RWPE1 (cell line): ENCODE results near the gene NINJ2.
"Not testable (repeated sequence)": the region's sequence is repeated elsewhere in the genome, so short reads cannot be mapped to it uniquely, and the experiment has no call there.

Source experiments
- CTCF ChIA-PET: fragments of 350-600 bp; sonication (Branson Sonifier 250); formaldehyde crosslinking; extraction: SDS; loops from one replicate; lab custom pipeline; 2021; lab: Yijun Ruan, JAX
- POLR2A ChIA-PET: fragments of 400-600 bp; formaldehyde crosslinking; extraction: SDS; loops from one replicate; lab custom pipeline; 2020; ENCODE audit warnings: antibody characterized with exemption; ENCODE audit not compliant: low non-redundant PET; lab: Yijun Ruan, JAX
- DNase-seq: peaks from one replicate; pipeline ENCODE4 v3.0.0; 2012; ENCODE audit warnings: low spot score
- H3K27ac ChIP-seq: fragments of 450-650 bp; 2 replicates; pipeline ENCODE4 v1.5.1; 2017
- TF ChIP-seq, protein P1 (sequence below): fragments of 450-650 bp; conservative IDR thresholded peaks from 2 replicates; pipeline ENCODE4 v1.5.1; 2017; ENCODE audit warnings: low read depth, mild to moderate bottlenecking

The NINJ2 gene

DNA sequence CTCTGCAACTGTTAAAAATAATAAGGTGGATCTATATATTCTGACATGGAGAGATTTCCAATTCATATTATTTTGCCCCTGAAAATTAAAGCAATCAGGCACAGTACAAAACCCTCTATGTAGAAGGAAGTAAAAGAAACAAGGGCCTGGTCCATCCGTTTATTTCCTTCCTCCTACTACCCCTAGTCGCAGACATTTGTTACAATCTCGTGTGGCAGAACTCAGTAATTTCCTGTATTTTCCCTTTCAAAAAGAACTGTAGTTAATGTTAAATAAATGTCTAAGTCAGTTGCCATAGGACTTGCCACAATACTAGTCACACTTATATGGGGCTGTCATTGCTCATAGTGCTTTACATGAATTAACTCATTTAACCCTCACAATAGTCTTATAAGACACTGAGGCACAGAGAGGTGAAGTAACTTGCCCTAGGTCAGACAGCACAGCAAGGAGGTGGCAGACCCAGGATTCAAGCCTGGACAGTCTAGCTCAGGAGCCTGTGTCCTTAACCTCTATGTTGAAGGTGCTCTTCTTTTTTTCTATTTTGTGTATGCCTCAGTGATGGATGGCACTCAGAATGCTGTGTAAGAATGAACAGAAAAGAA is 24.2 kb downstream of the NINJ2 start:
- H3K27ac ChIP-seq: no peak overlapping the region
- TF ChIP-seq, protein P1, sequence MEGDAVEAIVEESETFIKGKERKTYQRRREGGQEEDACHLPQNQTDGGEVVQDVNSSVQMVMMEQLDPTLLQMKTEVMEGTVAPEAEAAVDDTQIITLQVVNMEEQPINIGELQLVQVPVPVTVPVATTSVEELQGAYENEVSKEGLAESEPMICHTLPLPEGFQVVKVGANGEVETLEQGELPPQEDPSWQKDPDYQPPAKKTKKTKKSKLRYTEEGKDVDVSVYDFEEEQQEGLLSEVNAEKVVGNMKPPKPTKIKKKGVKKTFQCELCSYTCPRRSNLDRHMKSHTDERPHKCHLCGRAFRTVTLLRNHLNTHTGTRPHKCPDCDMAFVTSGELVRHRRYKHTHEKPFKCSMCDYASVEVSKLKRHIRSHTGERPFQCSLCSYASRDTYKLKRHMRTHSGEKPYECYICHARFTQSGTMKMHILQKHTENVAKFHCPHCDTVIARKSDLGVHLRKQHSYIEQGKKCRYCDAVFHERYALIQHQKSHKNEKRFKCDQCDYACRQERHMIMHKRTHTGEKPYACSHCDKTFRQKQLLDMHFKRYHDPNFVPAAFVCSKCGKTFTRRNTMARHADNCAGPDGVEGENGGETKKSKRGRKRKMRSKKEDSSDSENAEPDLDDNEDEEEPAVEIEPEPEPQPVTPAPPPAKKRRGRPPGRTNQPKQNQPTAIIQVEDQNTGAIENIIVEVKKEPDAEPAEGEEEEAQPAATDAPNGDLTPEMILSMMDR: no peak
- no peak for DNase-seq
- POLR2A ChIA-PET: no interaction called here
- CTCF ChIA-PET: no interaction called here

DNA sequence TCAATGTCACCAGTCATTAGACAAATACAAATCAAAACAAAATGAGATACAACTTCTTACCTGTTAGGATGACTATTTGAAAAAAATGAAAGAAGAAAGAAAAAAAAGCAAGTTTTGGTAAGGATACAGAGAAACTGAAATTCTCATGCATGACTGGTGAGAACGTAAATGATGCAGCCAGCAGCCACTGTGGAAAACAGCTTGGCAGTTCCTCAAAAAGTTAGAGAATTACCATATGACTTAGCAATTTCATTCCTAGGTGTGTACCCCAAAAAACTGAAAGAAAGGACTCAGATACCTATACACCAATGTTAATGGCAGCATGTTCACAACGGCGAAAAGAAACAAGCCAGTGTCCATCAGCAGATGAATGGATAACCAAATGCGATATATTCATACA is 26.6 kb downstream of the NINJ2 start:
- TF ChIP-seq, protein P1: no peak
- ChIA-PET POLR2A (no interaction called here), CTCF (no interaction called here)
- DNase-seq: no peak
- H3K27ac ChIP-seq: no peak overlapping the region

GRCh38 chr12:633731-634130 is 29.5 kb downstream of the NINJ2 start:
- DNase-seq: no peak
- POLR2A ChIA-PET: no interaction called here
- TF ChIP-seq, protein P1: no peak
- CTCF ChIA-PET: no interaction called here
- H3K27ac ChIP-seq: no peak overlapping the region

DNA sequence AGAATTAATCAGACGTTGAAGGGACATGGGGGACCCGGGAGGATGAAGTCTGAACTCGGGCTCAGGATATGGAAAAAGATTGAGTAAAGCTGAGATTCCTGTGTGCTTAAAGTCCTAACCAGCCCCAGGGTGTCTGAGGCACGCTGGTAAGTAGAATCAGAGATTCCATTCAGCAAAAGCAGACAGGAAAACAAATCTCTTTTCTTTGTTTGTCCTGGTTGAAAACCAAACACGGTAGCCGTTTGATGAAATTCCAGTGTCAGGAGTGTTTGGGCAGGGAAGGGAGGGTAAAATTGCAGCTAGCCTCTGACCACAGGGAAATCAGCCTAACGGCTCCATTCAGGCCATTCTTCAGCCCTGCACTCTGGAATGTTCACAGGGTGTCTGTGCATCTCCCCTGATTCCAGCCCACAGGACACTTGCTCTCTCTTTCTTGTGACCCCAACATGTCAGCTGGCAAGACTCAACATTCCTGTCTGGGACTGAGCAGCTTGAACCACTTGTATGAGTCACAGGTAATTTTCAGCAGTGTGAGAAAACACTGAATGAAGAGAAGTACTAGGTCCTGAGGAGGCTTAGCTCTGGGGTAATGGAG is 31.0 kb downstream of the NINJ2 start:
- TF ChIP-seq, protein P1: no peak
- ChIA-PET POLR2A (no interaction called here), CTCF (interaction anchor here (0.5 to 1.3 kb wide), 3 partner anchors 18 to 184 kb away, joined by 3 read pairs; no protein-coding TSS in a partner anchor)
- H3K27ac ChIP-seq: peak overlapping the region; percentile 78
- DNase-seq: peak; percentile 64

DNA sequence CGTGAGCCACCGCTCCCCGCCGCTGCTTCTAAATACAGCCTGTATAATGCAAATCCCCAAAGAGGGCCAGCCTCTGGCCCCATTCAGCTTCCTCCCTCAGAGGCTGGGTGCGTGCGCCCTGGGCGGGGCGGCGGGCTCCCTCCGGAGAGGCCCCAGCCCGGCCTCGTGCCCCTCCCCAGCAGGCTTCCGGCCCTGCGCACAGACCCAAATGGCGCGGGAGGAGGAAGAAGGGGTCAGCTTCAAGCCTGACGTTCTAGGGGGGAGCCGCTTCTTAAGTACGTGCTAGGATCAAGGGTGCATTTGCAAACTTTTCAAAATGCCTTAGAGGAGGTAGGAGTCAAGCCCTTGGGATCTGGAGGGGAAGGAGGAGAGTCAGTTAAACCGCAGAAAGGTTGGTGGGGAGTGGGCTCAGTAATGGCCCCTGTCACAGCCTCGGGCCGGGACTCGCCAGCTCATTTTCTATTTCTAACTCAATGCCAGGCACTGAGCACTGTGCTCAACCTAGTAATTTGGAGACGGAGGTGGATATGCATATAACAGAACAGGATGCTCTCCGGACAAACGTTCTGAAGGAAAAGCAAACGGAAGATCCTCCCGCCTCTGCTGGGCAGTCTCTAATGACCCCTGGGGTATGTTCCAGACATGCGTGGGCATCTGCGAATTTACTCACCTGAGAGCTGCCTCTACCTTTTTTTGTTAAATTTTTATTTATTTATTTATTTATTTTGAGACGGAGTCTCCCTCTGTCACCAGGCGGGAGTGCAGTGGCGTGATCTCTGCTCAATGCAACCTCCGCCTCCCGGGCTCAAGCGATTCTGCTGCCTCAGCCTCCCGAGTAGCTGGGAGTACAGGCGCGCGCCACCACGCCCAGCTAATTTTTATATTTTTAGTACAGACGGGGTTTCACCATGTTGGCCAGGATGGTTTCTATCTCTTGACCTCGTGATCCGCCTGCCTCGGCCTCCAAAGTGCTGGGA is 32.3 kb downstream of the NINJ2 start:
- TF ChIP-seq, protein P1: no peak
- no peak overlapping the region; the same call in 1 of the 2 replicates for H3K27ac ChIP-seq
- POLR2A ChIA-PET: no interaction called here
- DNase-seq: no peak
- CTCF ChIA-PET: interaction anchor here (0.7 to 1.2 kb wide), 2 partner anchors 17 to 320 kb away, joined by 3 read pairs; no protein-coding TSS in a partner anchor

GRCh38 chr12:628742-629078 is 34.5 kb downstream of the NINJ2 start:
- CTCF ChIA-PET, DNase-seq, POLR2A ChIA-PET, H3K27ac ChIP-seq: not testable (repeated sequence)
